Nephron progenitor cell (in vitro differentiated cells): ENCODE measurements around the gene RAE1.

Experiments used
- DNase-seq: peaks from one replicate; pipeline ENCODE4 v3.0.0; 2021
- H3K27ac Mint-ChIP-seq: 2 replicates; pipeline ENCODE4 v1.8.0; 2021; ENCODE audit warnings: mild to moderate bottlenecking, moderate library complexity, mixed read lengths
- H3K27me3 Mint-ChIP-seq: 2 replicates; pipeline ENCODE4 v1.8.0; 2021; ENCODE audit warnings: mild to moderate bottlenecking, low read depth, mixed read lengths; ENCODE audit not compliant: poor library complexity
- H3K36me3 Mint-ChIP-seq: 2 replicates; pipeline ENCODE4 v1.8.0; 2021; ENCODE audit warnings: low read depth, mixed read lengths
- H3K4me1 Mint-ChIP-seq: 2 replicates; pipeline ENCODE4 v1.8.0; 2021; ENCODE audit warnings: mixed read lengths
- H3K4me3 Mint-ChIP-seq: 2 replicates; pipeline ENCODE4 v1.8.0; 2021; ENCODE audit warnings: mild to moderate bottlenecking, moderate library complexity, mixed read lengths
- H3K9me3 Mint-ChIP-seq: 2 replicates; pipeline ENCODE4 v1.8.0; 2021; ENCODE audit warnings: mild to moderate bottlenecking, moderate library complexity, mixed read lengths
- TF ChIP-seq, protein P1 (sequence below): fragments of 200-600 bp; sonication (generic); IDR thresholded peaks from 2 replicates; pipeline ENCODE4 v1.5.0; 2021; ENCODE audit warnings: antibody characterized with exemption

The RAE1 gene

DNA sequence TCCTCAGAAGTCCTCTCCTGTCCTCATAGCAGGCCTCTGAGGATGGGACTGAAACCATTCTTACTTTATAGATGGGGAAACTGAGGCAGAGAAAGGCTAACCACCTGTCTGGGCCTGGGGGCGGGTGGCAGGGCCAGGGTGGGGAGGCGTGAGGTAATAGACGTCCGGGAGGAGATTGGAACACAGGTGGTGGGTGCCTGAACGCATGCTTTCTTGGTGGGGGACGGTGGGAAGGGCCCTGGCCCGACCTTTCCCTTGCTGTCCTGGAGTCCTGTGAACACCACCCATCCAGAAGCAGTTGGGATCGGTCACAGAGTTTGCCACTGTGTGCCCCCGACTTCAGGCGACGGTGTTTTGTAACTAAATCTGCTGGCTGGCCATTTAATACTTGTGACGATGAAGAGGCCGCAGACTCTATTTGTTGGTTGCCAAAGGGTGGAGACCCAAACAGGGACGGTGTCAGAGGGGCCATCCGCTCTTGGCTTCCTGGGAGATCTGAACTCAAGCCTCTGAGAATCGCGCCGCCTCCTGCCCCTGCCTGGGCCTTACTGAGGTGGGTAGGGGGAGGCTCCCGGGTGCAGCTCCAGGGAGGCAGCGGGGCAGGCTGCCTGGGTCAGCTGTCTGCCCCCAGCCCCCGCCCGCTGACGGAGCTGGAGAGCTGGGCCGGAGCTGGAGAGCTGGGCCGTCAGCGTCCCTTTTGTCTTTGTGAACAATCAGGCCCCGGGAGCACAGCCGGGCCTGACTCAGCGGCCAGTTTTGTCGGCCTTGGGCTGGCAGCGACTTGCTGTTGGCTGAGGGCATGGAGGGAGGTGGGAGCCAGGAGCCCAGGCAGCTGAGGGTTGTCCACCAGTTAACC lies 44.3 kb downstream of the RAE1 start:
- DNase-seq, result no peak
- no peaks in the 10 kb centered on the region for H3K9me3 Mint-ChIP-seq
- H3K36me3 Mint-ChIP-seq, result peaks cover 46% of the 10 kb centered on the region
- TF ChIP-seq, protein P1, sequence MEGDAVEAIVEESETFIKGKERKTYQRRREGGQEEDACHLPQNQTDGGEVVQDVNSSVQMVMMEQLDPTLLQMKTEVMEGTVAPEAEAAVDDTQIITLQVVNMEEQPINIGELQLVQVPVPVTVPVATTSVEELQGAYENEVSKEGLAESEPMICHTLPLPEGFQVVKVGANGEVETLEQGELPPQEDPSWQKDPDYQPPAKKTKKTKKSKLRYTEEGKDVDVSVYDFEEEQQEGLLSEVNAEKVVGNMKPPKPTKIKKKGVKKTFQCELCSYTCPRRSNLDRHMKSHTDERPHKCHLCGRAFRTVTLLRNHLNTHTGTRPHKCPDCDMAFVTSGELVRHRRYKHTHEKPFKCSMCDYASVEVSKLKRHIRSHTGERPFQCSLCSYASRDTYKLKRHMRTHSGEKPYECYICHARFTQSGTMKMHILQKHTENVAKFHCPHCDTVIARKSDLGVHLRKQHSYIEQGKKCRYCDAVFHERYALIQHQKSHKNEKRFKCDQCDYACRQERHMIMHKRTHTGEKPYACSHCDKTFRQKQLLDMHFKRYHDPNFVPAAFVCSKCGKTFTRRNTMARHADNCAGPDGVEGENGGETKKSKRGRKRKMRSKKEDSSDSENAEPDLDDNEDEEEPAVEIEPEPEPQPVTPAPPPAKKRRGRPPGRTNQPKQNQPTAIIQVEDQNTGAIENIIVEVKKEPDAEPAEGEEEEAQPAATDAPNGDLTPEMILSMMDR, result no peak
- peak overlapping the region; percentile 74 for H3K27ac Mint-ChIP-seq
- H3K27me3 Mint-ChIP-seq, result peaks cover 3% of the 10 kb centered on the region
- peaks cover 87% of the 10 kb centered on the region for H3K4me1 Mint-ChIP-seq
- peak overlapping the region; percentile 92 for H3K4me3 Mint-ChIP-seq

DNA sequence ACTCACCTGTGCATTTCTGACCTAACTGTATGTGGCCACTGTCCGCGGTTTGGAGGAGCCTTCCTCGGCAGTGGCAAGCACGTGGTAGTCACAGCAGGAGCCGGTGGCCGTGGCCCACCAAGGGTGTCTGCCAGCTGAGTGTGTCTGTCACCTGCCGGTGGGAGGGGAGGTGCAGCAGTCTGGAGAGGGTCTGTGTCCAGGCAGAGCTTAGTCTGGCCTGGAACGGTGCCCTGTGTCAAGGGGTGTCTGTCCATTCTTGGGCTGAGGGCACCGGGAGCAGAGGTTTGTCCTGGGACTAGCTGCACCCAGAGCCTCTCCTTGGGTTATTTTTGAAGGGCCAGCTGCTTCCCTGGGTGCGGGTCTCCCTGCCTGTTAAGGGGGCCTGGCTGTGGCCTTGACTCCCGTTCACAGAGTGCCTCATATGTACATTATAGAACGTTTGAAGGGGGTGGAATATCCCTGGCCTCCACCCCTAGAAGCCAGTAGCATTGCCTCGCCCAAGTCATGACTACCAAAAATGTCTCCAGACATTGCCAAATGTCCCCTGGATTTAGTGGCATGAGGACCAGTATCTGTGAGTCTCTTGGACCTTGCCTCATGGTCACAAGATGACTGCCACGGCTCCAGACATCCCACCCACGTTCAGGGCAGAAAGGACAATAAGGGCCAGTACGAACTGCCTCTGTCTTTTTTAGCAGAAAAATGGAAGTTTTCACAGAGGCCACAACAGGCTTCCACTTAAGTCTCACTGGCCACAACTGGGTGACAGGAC lies 45.3 kb downstream of the RAE1 start:
- no peak for DNase-seq
- Mint-ChIP-seq H3K9me3 (no peaks in the 10 kb centered on the region), H3K4me1 (peaks cover 90% of the 10 kb centered on the region), H3K27me3 (no peaks in the 10 kb centered on the region), H3K27ac (peak overlapping the region; percentile 73), H3K4me3 (peak overlapping the region; percentile 45), H3K36me3 (peaks cover 48% of the 10 kb centered on the region)
- TF ChIP-seq, protein P1, result no peak

DNA sequence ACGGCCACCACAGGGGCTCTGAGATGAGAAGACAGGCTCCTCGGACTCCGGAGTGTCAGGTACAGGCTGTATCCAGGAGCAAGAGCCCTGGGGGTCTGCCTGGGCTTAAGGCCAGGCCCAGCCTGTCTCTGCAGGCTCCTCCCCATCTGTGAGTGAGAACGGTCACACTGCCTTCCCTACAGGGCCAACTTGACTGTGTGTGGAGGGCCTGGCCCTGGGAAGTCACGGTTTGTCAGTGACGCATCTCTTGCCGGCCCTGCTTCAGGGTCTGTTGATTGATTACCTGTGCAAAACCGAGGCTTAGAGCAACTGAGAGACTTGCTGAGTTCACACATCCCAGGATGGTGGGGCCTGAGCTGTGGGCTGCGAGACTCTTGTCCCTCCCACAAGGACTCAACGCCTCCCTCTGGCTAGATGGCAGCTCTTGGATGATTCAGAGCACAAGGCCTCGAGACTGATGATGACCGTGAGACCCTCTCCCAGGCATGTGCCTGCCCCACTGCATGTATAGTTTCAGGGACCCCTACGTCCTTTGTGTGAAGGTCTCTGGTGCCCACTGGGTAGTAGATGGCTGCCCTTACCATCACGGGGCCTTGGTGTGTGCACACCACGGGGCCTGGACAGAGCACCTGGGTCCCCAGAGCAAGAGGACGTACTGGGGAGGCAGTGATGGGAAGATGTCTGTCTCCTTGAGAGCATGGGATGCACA lies 46.1 kb downstream of the RAE1 start:
- H3K36me3 Mint-ChIP-seq, result peaks cover 56% of the 10 kb centered on the region
- H3K4me3 Mint-ChIP-seq, result peak overlapping the region; percentile 25
- peak; percentile 53 for DNase-seq
- H3K27ac Mint-ChIP-seq, result peak overlapping the region; percentile 73
- peaks cover 91% of the 10 kb centered on the region for H3K4me1 Mint-ChIP-seq
- no peaks in the 10 kb centered on the region for H3K9me3 Mint-ChIP-seq
- TF ChIP-seq, protein P1, result no peak
- no peaks in the 10 kb centered on the region for H3K27me3 Mint-ChIP-seq

DNA sequence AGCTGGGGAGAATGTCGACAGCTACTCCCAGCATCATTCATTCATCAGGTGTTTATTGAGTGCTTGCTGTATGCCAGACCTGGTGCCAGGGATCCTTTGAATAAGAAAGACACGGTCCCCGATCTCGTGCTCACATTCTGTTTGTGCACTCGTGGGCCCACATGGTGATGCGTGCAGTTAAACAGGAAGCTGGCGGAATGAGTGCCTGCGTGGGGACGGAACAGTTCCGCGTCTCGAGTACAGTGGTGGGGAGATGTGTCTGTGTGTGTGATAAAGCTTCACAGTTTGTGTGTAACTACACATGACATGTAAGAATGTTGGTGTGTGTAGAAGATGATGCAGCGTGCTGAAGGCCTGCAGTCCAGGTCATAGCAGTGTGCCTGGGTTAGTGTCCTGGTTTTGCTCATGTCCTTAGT lies 46.6 kb downstream of the RAE1 start:
- Mint-ChIP-seq H3K27ac (peak overlapping the region; percentile 73), H3K9me3 (no peaks in the 10 kb centered on the region), H3K4me1 (peaks cover 85% of the 10 kb centered on the region), H3K27me3 (no peaks in the 10 kb centered on the region), H3K36me3 (peaks cover 58% of the 10 kb centered on the region), H3K4me3 (peak overlapping the region; percentile 25)
- DNase-seq, result no peak
- TF ChIP-seq, protein P1, result no peak

DNA sequence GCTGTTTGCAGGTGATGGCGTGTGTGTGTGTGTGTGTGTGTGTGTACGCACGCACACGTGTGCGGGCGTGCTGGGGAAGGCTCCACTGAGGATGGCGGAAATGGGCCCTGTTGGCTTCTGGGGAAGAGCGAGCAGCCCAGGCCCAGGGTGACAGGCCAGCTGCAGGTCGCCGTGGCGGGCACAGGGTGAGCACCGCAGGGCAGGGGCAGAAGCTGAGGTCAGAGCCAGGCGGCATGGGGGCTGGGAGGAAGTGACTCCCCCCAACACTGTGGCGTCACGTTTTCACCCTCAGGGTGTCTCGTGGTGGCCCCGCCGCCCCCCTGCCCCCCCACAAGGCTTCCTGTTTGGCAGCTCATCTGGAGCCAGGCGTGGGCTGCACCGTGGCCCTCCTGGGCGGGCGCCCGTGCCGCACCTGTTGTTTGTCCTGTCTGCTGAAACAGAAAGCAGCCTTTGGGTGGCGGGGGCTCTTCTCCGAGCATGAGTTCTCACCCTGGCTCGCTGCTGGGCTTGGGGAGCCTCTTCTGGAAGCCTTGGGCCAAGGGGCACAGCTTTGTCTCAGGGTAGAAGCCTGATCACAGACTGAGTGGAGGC lies 47.3 kb downstream of the RAE1 start:
- peaks cover 60% of the 10 kb centered on the region for H3K36me3 Mint-ChIP-seq
- peak overlapping the region; percentile 67 for H3K4me3 Mint-ChIP-seq
- H3K27me3 Mint-ChIP-seq, result no peaks in the 10 kb centered on the region
- TF ChIP-seq, protein P1, result no peak
- H3K27ac Mint-ChIP-seq, result peak overlapping the region; percentile 99
- DNase-seq, result no peak
- peaks cover 79% of the 10 kb centered on the region for H3K4me1 Mint-ChIP-seq
- H3K9me3 Mint-ChIP-seq, result no peaks in the 10 kb centered on the region
